GM23338 (cell line): ENCODE measurements around the gene SSH3. TPM values are rescaled to one million over a fixed set of nuclear protein-coding genes. Genes with fewer than 3 reads are reported as not detected.

Experiments
- ATAC-seq: fragments of 200-7000 bp; cut with Tn5 transposase; 3 replicates; pipeline ENCODE4 v1.9.1; 2020
- DNase-seq: peaks from one replicate; pipeline ENCODE4 v3.0.0-alpha.2; 2015; ENCODE audit warnings: low spot score
- H2AFZ ChIP-seq: fragments of 200-600 bp; sonication (generic); 2 replicates; pipeline ENCODE4 v1.8.0; 2016; ENCODE audit warnings: antibody characterized with exemption, mild to moderate bottlenecking, moderate library complexity
- H3F3A ChIP-seq: fragments of 200-600 bp; sonication (generic); replicated peaks from 2 replicates; pipeline ENCODE4 v1.8.0; 2017; ENCODE audit warnings: antibody characterized with exemption, mixed run types, low read depth
- H3K27ac ChIP-seq: fragments of 200-600 bp; sonication (generic); 2 replicates; pipeline ENCODE4 v1.6.1; 2016; ENCODE audit warnings: low read depth
- H3K27me3 ChIP-seq: fragments of 200-600 bp; sonication (generic); 2 replicates; pipeline ENCODE4 v1.8.0; 2016; ENCODE audit warnings: mild to moderate bottlenecking, mixed run types, moderate library complexity; ENCODE audit not compliant: insufficient read depth
- H3K36me3 ChIP-seq: fragments of 200-600 bp; sonication (generic); 2 replicates; pipeline ENCODE4 v1.8.0; 2016; ENCODE audit warnings: mild to moderate bottlenecking; ENCODE audit not compliant: insufficient read depth
- H3K4me1 ChIP-seq: fragments of 200-600 bp; sonication (generic); 2 replicates; pipeline ENCODE4 v1.8.0; 2016; ENCODE audit warnings: mild to moderate bottlenecking, moderate library complexity; ENCODE audit not compliant: insufficient read depth
- H3K4me2 ChIP-seq: fragments of 200-600 bp; sonication (generic); 2 replicates; pipeline ENCODE4 v1.7.1; 2017; ENCODE audit warnings: mixed run types
- H3K4me3 ChIP-seq: fragments of 200-600 bp; sonication (generic); 2 replicates; pipeline ENCODE4 v1.6.1; 2016; ENCODE audit warnings: mixed run types
- H3K79me2 ChIP-seq: fragments of 200-600 bp; sonication (generic); replicated peaks from 2 replicates; pipeline ENCODE4 v1.8.0; 2017; ENCODE audit warnings: mild to moderate bottlenecking; ENCODE audit not compliant: insufficient read depth
- H3K9me2 ChIP-seq: fragments of 200-600 bp; sonication (generic); 2 replicates; pipeline ENCODE4 v1.8.0; 2017; ENCODE audit not compliant: insufficient read depth
- H4K20me1 ChIP-seq: fragments of 200-600 bp; sonication (generic); replicated peaks from 2 replicates; pipeline ENCODE4 v1.8.0; 2017; ENCODE audit warnings: mild to moderate bottlenecking; ENCODE audit not compliant: insufficient read depth
- H3K27ac Mint-ChIP-seq: 2 replicates; pipeline ENCODE4 v1.8.0; 2020; ENCODE audit warnings: inconsistent platforms, mild to moderate bottlenecking, moderate library complexity, mixed read lengths
- H3K27me3 Mint-ChIP-seq: 3 replicates; pipeline ENCODE4 v1.8.0; 2022; ENCODE audit warnings: low read depth, mild to moderate bottlenecking, moderate library complexity, mixed read lengths, inconsistent platforms; ENCODE audit not compliant: insufficient read depth, poor library complexity
- H3K36me3 Mint-ChIP-seq: 3 replicates; pipeline ENCODE4 v1.8.0; 2021; ENCODE audit warnings: low read depth, mild to moderate bottlenecking, inconsistent platforms, moderate library complexity, mixed read lengths
- H3K4me1 Mint-ChIP-seq: 3 replicates; pipeline ENCODE4 v1.8.0; 2020; ENCODE audit warnings: mild to moderate bottlenecking, inconsistent platforms, mixed read lengths
- H3K4me3 Mint-ChIP-seq: 3 replicates; pipeline ENCODE4 v1.8.0; 2021; ENCODE audit warnings: moderate library complexity, mild to moderate bottlenecking, inconsistent platforms, mixed read lengths
- H3K9me3 Mint-ChIP-seq: 3 replicates; pipeline ENCODE4 v1.8.0; 2020; ENCODE audit warnings: moderate library complexity, mild to moderate bottlenecking, inconsistent platforms, mixed read lengths
- CREB1 ChIP-seq: fragments of 250-450 bp; sonication (Bioruptor Pico); IDR thresholded peaks from 2 replicates; pipeline ENCODE4 v1.5.0; 2020; ENCODE audit warnings: low read depth, mild to moderate bottlenecking, moderate library complexity
- CTCF ChIP-seq, 2 experiments: fragments of 200-600 bp in 1 of 2; sonication (generic) in 1 of 2; conservative IDR thresholded peaks; 2 replicates each; pipeline versions ENCODE4 v1.5.1 to v1.6.1; 2016 to 2017; ENCODE audit warnings: antibody characterized with exemption in 2 of 2, low read depth in 2 of 2, mild to moderate bottlenecking in 2 of 2, moderate library complexity in 1 of 2
- EZH2 ChIP-seq: fragments of 200-600 bp; sonication (generic); IDR thresholded peaks from one replicate; pipeline ENCODE4 v1.8.0; 2017; ENCODE audit warnings: antibody characterized with exemption, mild to moderate bottlenecking, low read depth; ENCODE audit not compliant: unreplicated experiment
- EZH2phosphoT487 ChIP-seq: fragments of 200-600 bp; sonication (generic); IDR thresholded peaks from one replicate; pipeline ENCODE4 v1.8.1; 2018; ENCODE audit warnings: antibody characterized with exemption; ENCODE audit not compliant: unreplicated experiment
- NANOG ChIP-seq: IDR thresholded peaks from 2 replicates; pipeline ENCODE4 v1.6.1; 2016; ENCODE audit warnings: antibody characterized with exemption, borderline replicate concordance
- REST ChIP-seq: IDR thresholded peaks from one replicate; pipeline ENCODE4 v1.6.1; 2018; ENCODE audit warnings: antibody characterized with exemption; ENCODE audit not compliant: unreplicated experiment
- STAT1 ChIP-seq: IDR thresholded peaks from one replicate; pipeline ENCODE4 v1.6.1; 2016; ENCODE audit warnings: antibody characterized with exemption; ENCODE audit not compliant: unreplicated experiment
- ZNF114 ChIP-seq: fragments of 250-450 bp; sonication (Bioruptor Pico); IDR thresholded peaks from 2 replicates; pipeline ENCODE4 v1.5.0; 2020; ENCODE audit warnings: mild to moderate bottlenecking, moderate library complexity
- ZNF462 ChIP-seq: fragments of 250-450 bp; sonication (Bioruptor Pico); IDR thresholded peaks from 2 replicates; pipeline ENCODE4 v1.5.0; 2020; ENCODE audit warnings: mild to moderate bottlenecking, moderate library complexity
- polyA plus RNA-seq: library from polyadenylated mRNA; unstranded; fragments of >200 nt; fragmentation: Nextera tagmentation; extraction: Ambion mirVana; gene quantifications from 2 replicates; pipeline ENCODE4 v1.2.1, GENCODE V29; 2016
- total RNA-seq: library from RNA; depleted of rRNA; stranded (reverse); fragments of >200 nt; shearing (Covaris generic); gene quantifications from 2 replicates; pipeline ENCODE4 v1.2.3, GENCODE V29; 2014

Gene SSH3
- total and polyA plus RNA-seq, 2 experiments from 2014 or later: 17.8 to 40.0 TPM

- H3K27ac ChIP-seq: no peak overlapping the region
- H2AFZ ChIP-seq: no peak overlapping the region
- no peaks in the 10 kb centered on the region for H3K9me2 ChIP-seq
- ATAC-seq (no peak), DNase-seq (no peak)
- Mint-ChIP-seq H3K27me3 (peaks cover 12% of the 10 kb centered on the region), H3K9me3 (no peaks in the 10 kb centered on the region; the same call in 2 of the 3 replicates), H3K27ac (no peak overlapping the region), H3K36me3 (no peaks in the 10 kb centered on the region), H3K4me3 (no peak overlapping the region; the same call in 2 of the 3 replicates), H3K4me1 (peaks cover 28% of the 10 kb centered on the region)
- 0 out of 2 replicates have a peak, but pooled peaks cover 14% of the 10 kb centered on the region for H3F3A ChIP-seq
- no peak overlapping the region for H3K4me2 ChIP-seq
- H3K27me3 ChIP-seq: no peaks in the 10 kb centered on the region
- peaks cover 9% of the 10 kb centered on the region for H3K4me1 ChIP-seq
- TF ChIP-seq CREB1 (CRISPR knock-in tag) (no peak), CTCF (conservative IDR thresholded peaks at IDR 0.05; ENCODE audit: low read depth in 2 of 2) (no peak), EZH2phosphoT487 (no peak), NANOG (no peak), STAT1 (no peak), ZNF114 (CRISPR knock-in tag) (no peak), REST (no peak)
- H3K4me3 ChIP-seq: no peak overlapping the region
- H3K79me2 ChIP-seq: no peaks in the 10 kb centered on the region
- no peaks in the 10 kb centered on the region for H3K36me3 ChIP-seq
- no peaks in the 10 kb centered on the region; the same call in 1 of the 2 replicates for H4K20me1 ChIP-seq
These were observed 46.7 kb downstream of the SSH3 start for GRCh38 chr11:67349928-67350465.

- Histone ChIP-seq H3K9me2 (no peaks in the 10 kb centered on the region), H3K79me2 (no peaks in the 10 kb centered on the region), H3K4me1 (peaks cover 9% of the 10 kb centered on the region), H3K4me2 (no peak overlapping the region), H3K27me3 (no peaks in the 10 kb centered on the region), H3F3A (0 out of 2 replicates have a peak, but pooled peaks cover 14% of the 10 kb centered on the region), H3K4me3 (no peak overlapping the region), H3K27ac (no peak overlapping the region), H4K20me1 (no peaks in the 10 kb centered on the region; the same call in 1 of the 2 replicates), H3K36me3 (no peaks in the 10 kb centered on the region), H2AFZ (no peak overlapping the region)
- peaks cover 26% of the 10 kb centered on the region for H3K4me1 Mint-ChIP-seq
- ATAC-seq: peak; percentile 29
- peaks cover 17% of the 10 kb centered on the region for H3K27me3 Mint-ChIP-seq
- no peaks in the 10 kb centered on the region; the same call in 2 of the 3 replicates for H3K9me3 Mint-ChIP-seq
- H3K36me3 Mint-ChIP-seq: no peaks in the 10 kb centered on the region
- DNase-seq: peak; percentile 90
- H3K27ac Mint-ChIP-seq: no peak overlapping the region
- peak overlapping the region; percentile 46; the same call in 2 of the 3 replicates for H3K4me3 Mint-ChIP-seq
- no peak for TF ChIP-seq EZH2
- TF ChIP-seq ZNF462 (CRISPR knock-in tag): no peak
These were observed 48.1 kb downstream of the SSH3 start for GRCh38 chr11:67351275-67352005.
